ENCODE data around the gene TPBGL. TPM values are rescaled to one million over a fixed set of nuclear protein-coding genes. Genes with fewer than 3 reads are reported as not detected.

The TPBGL gene
- total and polyA plus RNA-seq, 2 of the 4 experiments (the other 2 are of a cell fraction): not detected

GRCh38 chr11:75193711-75194110, 46.9 kb upstream of the TPBGL start:
- Histone ChIP-seq H3K9me3 (ENCODE audit: control insufficient read depth, insufficient read depth, low read length) (no peaks in the 10 kb centered on the region), H3K27ac (ENCODE audit: insufficient read depth, low read length) (no peak overlapping the region), H4K5ac (ENCODE audit: low read depth, low read length) (no peak overlapping the region), H3K27me3 (ENCODE audit: control insufficient read depth, insufficient read depth, low read length) (peaks cover 66% of the 10 kb centered on the region), H3K4ac (ENCODE audit: low read depth, low read length) (no peak overlapping the region), H2AK5ac (ENCODE audit: low read depth, low read length) (no peak overlapping the region), H4K8ac (ENCODE audit: low read depth in 2 of 2, low read length in 2 of 2) (no peak overlapping the region), H3K9ac (ENCODE audit: low read depth, low read length) (no peak overlapping the region), H2AFZ (replicated peaks; ENCODE audit: low read length, poor library complexity) (no peak overlapping the region), H4K91ac (ENCODE audit: insufficient read depth, low read depth, low read length) (no peak overlapping the region), H3K9me1 (ENCODE audit: insufficient read depth, low read length) (no peaks in the 10 kb centered on the region), H2BK15ac (ENCODE audit: low read depth, low read length) (no peak overlapping the region), H3K4me3 (ENCODE audit: insufficient read depth, low read depth, low read length) (no peak overlapping the region), H3K18ac (ENCODE audit: low read depth, low read length) (no peak overlapping the region), H3K79me1 (ENCODE audit: low read depth in 1 of 2, low read length in 2 of 2) (no peaks in the 10 kb centered on the region), H3K23ac (ENCODE audit: low read depth, low read length) (no peak overlapping the region), H3K36me3 (ENCODE audit: control insufficient read depth, insufficient read depth, low read length) (no peaks in the 10 kb centered on the region), H3K56ac (ENCODE audit: extremely low read depth, insufficient read depth, low read length) (no peak overlapping the region), H3K4me1 (ENCODE audit: control insufficient read depth, insufficient read depth, low read length) (no peaks in the 10 kb centered on the region), H2BK20ac (ENCODE audit: low read depth, low read length) (no peak overlapping the region), H2AK9ac (replicated peaks; ENCODE audit: low read depth, low read length, poor library complexity) (no peak overlapping the region), H2BK5ac (ENCODE audit: low read depth, low read length, poor library complexity, severe bottlenecking) (no peak overlapping the region), H2BK120ac (ENCODE audit: low read depth, low read length) (no peak overlapping the region), H3K4me2 (ENCODE audit: low read depth, low read length) (no peak overlapping the region), H3K14ac (replicated peaks; ENCODE audit: low read depth, low read length) (no peak overlapping the region), H4K20me1 (ENCODE audit: insufficient read depth, low read length) (no peaks in the 10 kb centered on the region)
- dilution Hi-C loops (cut with HindIII; ENCODE audit: low sequenced_read_pairs, unreplicated experiment): no loop called here
- intact Hi-C loops (cut with micrococcal nuclease): no loop called here
- ATAC-seq (ENCODE audit: low read depth) (no peak), DNase-seq (no peak)
- BruUV-seq (replicated peaks): no TSS peak
- ChIA-PET CTCF (interaction anchor here (4.2 kb wide), 1 partner anchor 11 kb away, joined by 24 read pairs; no protein-coding TSS in a partner anchor), POLR2A (ENCODE audit: unreplicated experiment) (interaction anchor here (0.6 kb wide), 1 partner anchor 17 kb away, joined by 3 read pairs; no protein-coding TSS in a partner anchor)
- TF ChIP-seq SMC3 (IDR thresholded peaks at IDR 0.05; ENCODE audit: low read depth, low read length) (no peak), USF2 (IDR thresholded peaks at IDR 0.05; ENCODE audit: low read depth, low read length) (no peak), RAD21 (IDR thresholded peaks at IDR 0.05; ENCODE audit: low read length) (no peak), BHLHE40 (IDR thresholded peaks at IDR 0.05; ENCODE audit: low read depth, low read length) (no peak), CEBPB (IDR thresholded peaks at IDR 0.05; ENCODE audit: low read depth, low read length) (no peak), RCOR1 (IDR thresholded peaks at IDR 0.05; ENCODE audit: insufficient replicate concordance, low read length) (no peak), MAZ (IDR thresholded peaks at IDR 0.05; ENCODE audit: borderline replicate concordance, low read depth, low read length) (no peak), RFX5 (IDR thresholded peaks at IDR 0.05; ENCODE audit: low read depth, low read length) (no peak), MAFK (IDR thresholded peaks at IDR 0.05; ENCODE audit: low read depth, low read length) (no peak), FOS (IDR thresholded peaks at IDR 0.05; ENCODE audit: low read depth, low read length) (no peak), CTCF (conservative IDR thresholded peaks at IDR 0.05; ENCODE audit: low read depth, low read length) (no peak), NFE2L2 (IDR thresholded peaks at IDR 0.05; ENCODE audit: low read depth, low read length) (no peak), CHD1 (IDR thresholded peaks at IDR 0.05; ENCODE audit: low read depth, low read length) (no peak), POLR2A (IDR thresholded peaks at IDR 0.05; ENCODE audit: low read depth, low read length) (no peak), ELK1 (IDR thresholded peaks at IDR 0.05; ENCODE audit: borderline replicate concordance, low read depth, low read length) (no peak)
- in situ Hi-C loops (cut with MboI; ENCODE audit: low sequenced_read_pairs): no loop called here
- WGBS, 2 experiments (ENCODE audit: extremely low coverage in 2 of 2, insufficient read length in 1 of 2): no CpG with 5 or more reads among the region's 2 CpGs

All from IMR-90 (cell line).